PC-3 (cell line): ENCODE results near the gene BRPF1. TPM values are rescaled to one million over a fixed set of nuclear protein-coding genes. Genes with fewer than 3 reads are reported as not detected.

Experiments used
- ATAC-seq: fragments of 200-7000 bp; cut with Tn5 transposase; 2 replicates; pipeline ENCODE4 v1.9.1; 2020; ENCODE audit warnings: mild to moderate bottlenecking, moderate library complexity
- BruUV-seq: library from RNA; stranded (reverse); fragments of 400-500 nt; replicated peaks from 2 replicates; lab custom pipeline; 2021; lab: Mats Ljungman, UMichigan
- CTCF ChIA-PET: fragments of 300-600 bp; sonication (Branson Sonifier 250); formaldehyde crosslinking; loops from one replicate; lab custom pipeline; 2022; ENCODE audit warnings: antibody characterized with exemption; lab: Charles Lee
- POLR2A ChIA-PET: fragments of 300-600 bp; sonication (Branson Sonifier 250); formaldehyde crosslinking; loops from one replicate; lab custom pipeline; 2022; ENCODE audit warnings: antibody characterized with exemption; ENCODE audit not compliant: unreplicated experiment; lab: Charles Lee
- DNase-seq: peaks from one replicate; pipeline ENCODE4 v3.0.0-alpha.2; 2015
- H2AFZ ChIP-seq: fragments of 300-600 bp; sonication (generic); 2 replicates; pipeline ENCODE4 v1.6.0; 2016; ENCODE audit warnings: antibody characterized with exemption, low read length
- H3F3A ChIP-seq: fragments of 300-600 bp; sonication (generic); one replicate; pipeline ENCODE4 v1.6.0; 2017; ENCODE audit warnings: antibody characterized with exemption, low read length, control low read depth, mild to moderate bottlenecking; ENCODE audit not compliant: unreplicated experiment
- H3K27ac ChIP-seq: fragments of 300-600 bp; sonication (generic); 2 replicates; pipeline ENCODE4 v1.5.1; 2016; ENCODE audit warnings: mild to moderate bottlenecking, low read length
- H3K27me3 ChIP-seq: fragments of 300-600 bp; sonication (generic); 2 replicates; pipeline ENCODE4 v1.6.1; 2016; ENCODE audit warnings: low read length, mixed read lengths
- H3K36me3 ChIP-seq: fragments of 300-600 bp; sonication (generic); 2 replicates; pipeline ENCODE4 v1.6.1; 2016; ENCODE audit warnings: low read depth, mixed run types, low read length, mixed read lengths
- H3K4me1 ChIP-seq: fragments of 300-600 bp; sonication (generic); 2 replicates; pipeline ENCODE4 v1.5.1; 2016; ENCODE audit warnings: low read length; ENCODE audit not compliant: insufficient read depth
- H3K4me2 ChIP-seq: fragments of 300-600 bp; sonication (generic); 2 replicates; pipeline ENCODE4 v1.6.0; 2016; ENCODE audit warnings: low read length
- H3K4me3 ChIP-seq: fragments of 300-600 bp; sonication (generic); 2 replicates; pipeline ENCODE4 v1.5.1; 2016; ENCODE audit warnings: mild to moderate bottlenecking, low read length, mixed read lengths
- H3K79me2 ChIP-seq: fragments of 300-600 bp; sonication (generic); 2 replicates; pipeline ENCODE4 v1.6.1; 2017; ENCODE audit warnings: low read length, mixed read lengths
- H3K9ac ChIP-seq: fragments of 300-600 bp; sonication (generic); 2 replicates; pipeline ENCODE4 v1.6.0; 2016; ENCODE audit warnings: mild to moderate bottlenecking, low read length
- H3K9me2 ChIP-seq: fragments of 300-600 bp; sonication (generic); replicated peaks from 2 replicates; pipeline ENCODE4 v1.6.1; 2016; ENCODE audit warnings: mixed run types, low read length, mixed read lengths
- H3K9me3 ChIP-seq: fragments of 300-600 bp; sonication (generic); 2 replicates; pipeline ENCODE4 v1.6.1; 2016; ENCODE audit warnings: low read length, mixed read lengths
- H4K20me1 ChIP-seq: fragments of 300-600 bp; sonication (generic); 2 replicates; pipeline ENCODE4 v1.6.1; 2016; ENCODE audit warnings: low read length, mixed read lengths
- EZH2 ChIP-seq: fragments of 300-600 bp; sonication (generic); IDR thresholded peaks from one replicate; pipeline ENCODE4 v1.6.1; 2017; ENCODE audit warnings: antibody characterized with exemption, mild to moderate bottlenecking, low read length; ENCODE audit not compliant: unreplicated experiment
- EZH2phosphoT487 ChIP-seq: fragments of 300-600 bp; sonication (generic); IDR thresholded peaks from 2 replicates; pipeline ENCODE4 v1.6.1; 2018; ENCODE audit warnings: mild to moderate bottlenecking, antibody characterized with exemption, low read length, borderline replicate concordance
- intact Hi-C: fragments of 100-400 bp; cut with micrococcal nuclease; formaldehyde crosslinking; loops from 2 replicates; pipeline ENCODE4 v1.9.0; 2023
- total RNA-seq: library from RNA; depleted of rRNA; stranded (reverse); fragments of >200 nt; gene quantifications from 2 replicates; pipeline ENCODE4 v1.2.3, GENCODE V29; 2014
- TF ChIP-seq, protein P1 (sequence below): fragments of 300-600 bp; sonication (generic); conservative IDR thresholded peaks from 2 replicates; pipeline ENCODE4 v1.5.1; 2017; ENCODE audit warnings: antibody characterized with exemption, low read depth, mild to moderate bottlenecking, low read length

BRPF1 gene
- total RNA-seq, 1 experiment from 2014 or later: 27.0 TPM

DNA sequence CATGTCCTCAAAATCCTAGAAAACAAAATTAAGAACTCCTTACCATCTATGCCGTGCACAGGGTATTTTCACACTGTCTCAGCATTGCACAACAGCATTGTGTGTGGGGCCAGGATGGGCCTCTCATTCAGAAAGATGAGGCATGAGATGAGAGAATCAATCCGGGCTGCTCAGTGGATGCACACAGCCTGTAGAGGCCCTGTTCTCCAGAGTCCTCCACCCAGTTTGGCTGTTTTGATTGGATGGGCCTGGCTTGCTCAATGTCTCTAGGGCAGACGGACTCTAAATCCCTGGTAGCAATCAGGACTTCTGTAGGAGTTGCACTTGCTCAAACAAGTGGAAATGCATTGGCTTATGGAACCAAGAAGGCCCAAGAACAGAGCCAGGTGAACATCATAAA lies 48.1 kb upstream of the BRPF1 start:
- TF ChIP-seq EZH2: no peak
- TF ChIP-seq EZH2phosphoT487: no peak
- TF ChIP-seq, protein P1, sequence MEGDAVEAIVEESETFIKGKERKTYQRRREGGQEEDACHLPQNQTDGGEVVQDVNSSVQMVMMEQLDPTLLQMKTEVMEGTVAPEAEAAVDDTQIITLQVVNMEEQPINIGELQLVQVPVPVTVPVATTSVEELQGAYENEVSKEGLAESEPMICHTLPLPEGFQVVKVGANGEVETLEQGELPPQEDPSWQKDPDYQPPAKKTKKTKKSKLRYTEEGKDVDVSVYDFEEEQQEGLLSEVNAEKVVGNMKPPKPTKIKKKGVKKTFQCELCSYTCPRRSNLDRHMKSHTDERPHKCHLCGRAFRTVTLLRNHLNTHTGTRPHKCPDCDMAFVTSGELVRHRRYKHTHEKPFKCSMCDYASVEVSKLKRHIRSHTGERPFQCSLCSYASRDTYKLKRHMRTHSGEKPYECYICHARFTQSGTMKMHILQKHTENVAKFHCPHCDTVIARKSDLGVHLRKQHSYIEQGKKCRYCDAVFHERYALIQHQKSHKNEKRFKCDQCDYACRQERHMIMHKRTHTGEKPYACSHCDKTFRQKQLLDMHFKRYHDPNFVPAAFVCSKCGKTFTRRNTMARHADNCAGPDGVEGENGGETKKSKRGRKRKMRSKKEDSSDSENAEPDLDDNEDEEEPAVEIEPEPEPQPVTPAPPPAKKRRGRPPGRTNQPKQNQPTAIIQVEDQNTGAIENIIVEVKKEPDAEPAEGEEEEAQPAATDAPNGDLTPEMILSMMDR: no peak
- ATAC-seq: no peak
- Histone ChIP-seq H2AFZ (no peak overlapping the region), H3K4me1 (no peaks in the 10 kb centered on the region), H3K9ac (no peak overlapping the region), H3K27ac (no peak overlapping the region), H3F3A (no peaks in the 10 kb centered on the region), H3K27me3 (no peaks in the 10 kb centered on the region), H3K79me2 (no peaks in the 10 kb centered on the region), H4K20me1 (no peaks in the 10 kb centered on the region), H3K4me3 (no peak overlapping the region), H3K9me3 (no peaks in the 10 kb centered on the region), H3K4me2 (no peak overlapping the region), H3K9me2 (no peaks in the 10 kb centered on the region), H3K36me3 (peaks cover 30% of the 10 kb centered on the region; the same call in 1 of the 2 replicates)
- ChIA-PET CTCF (no interaction called here), POLR2A (no interaction called here)
- no TSS peak for BruUV-seq
- intact Hi-C loops: no loop called here
- DNase-seq: no peak

DNA sequence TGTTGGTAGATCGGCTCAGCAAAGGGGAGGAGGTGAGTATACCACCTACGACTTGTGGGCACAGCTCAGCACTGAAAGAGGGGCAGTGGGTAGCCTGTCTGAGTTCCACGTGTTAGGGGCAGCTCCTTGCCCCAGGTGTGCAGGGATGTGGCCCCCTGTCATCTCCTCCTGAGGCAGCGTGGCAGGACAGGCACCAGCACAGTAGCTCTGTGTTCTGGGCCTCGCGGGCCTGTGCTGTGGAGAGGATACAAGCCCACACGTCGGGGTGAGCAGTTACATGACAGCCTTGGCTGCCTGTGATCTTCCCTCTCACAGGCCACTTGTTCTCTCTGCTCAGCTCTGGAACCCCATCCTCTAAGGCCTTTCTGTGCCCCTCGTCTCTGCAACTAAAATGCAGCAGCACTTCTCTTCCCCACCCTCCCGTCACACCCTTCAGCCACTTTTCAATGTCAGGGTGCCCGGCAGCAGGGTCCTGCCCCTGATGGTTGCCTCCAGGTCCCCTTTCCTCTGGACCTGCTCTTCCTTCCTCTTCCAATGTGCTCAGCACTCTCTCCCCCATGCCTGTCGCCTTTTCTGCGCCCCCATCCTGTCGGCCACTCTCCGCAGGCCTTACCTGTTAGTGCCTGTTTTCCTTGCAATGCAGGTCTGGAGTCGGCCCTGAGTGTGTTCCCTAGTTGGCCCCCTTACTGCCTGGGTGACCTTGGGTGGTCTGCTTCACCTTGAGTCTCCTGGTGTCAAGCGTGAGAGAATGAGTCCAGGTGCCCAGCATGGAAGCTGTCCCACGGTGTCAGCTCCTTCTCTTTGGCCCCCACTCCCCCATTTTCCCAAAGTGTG lies 46.1 kb upstream of the BRPF1 start:
- CTCF ChIA-PET: interaction anchor here (0.5 kb wide), 1 partner anchor 154 kb away, joined by 3 read pairs; no protein-coding TSS in a partner anchor
- ATAC-seq: no peak
- no peak for TF ChIP-seq EZH2phosphoT487
- TF ChIP-seq EZH2: no peak
- TF ChIP-seq, protein P1: no peak

DNA sequence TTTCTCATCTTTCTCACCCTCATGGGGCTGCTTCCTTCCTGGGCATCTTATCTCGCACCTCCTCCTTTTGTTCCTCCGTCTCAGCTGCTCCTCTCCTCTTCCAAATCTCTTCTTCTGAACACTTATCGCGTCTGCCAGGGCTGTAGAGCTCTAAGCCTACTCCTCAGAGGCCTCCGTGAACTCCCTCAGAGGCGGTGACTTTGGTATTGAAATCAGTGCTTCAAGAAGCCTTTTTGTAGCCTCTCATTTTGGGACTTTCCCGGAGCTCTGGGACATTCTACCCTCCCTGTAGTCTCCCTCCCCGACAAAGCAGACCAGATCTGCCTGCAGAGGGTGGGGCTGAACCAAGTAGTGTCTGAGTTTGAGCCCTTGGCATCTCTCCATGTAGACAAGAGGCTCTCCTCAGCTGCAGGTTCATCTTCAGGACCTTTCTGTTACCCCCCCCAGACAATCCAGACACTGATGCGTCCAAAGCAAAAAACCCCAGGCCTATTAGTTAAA lies 45.4 kb upstream of the BRPF1 start:
- H3K9ac ChIP-seq: no peak overlapping the region
- H3K9me2 ChIP-seq: no peaks in the 10 kb centered on the region
- no peak overlapping the region for H3K4me3 ChIP-seq
- H3F3A ChIP-seq: no peaks in the 10 kb centered on the region
- no peaks in the 10 kb centered on the region for H3K9me3 ChIP-seq
- TF ChIP-seq EZH2phosphoT487 (no peak), EZH2 (no peak)
- TF ChIP-seq, protein P1: no peak
- no peaks in the 10 kb centered on the region for H3K79me2 ChIP-seq
- no peaks in the 10 kb centered on the region for H4K20me1 ChIP-seq
- ATAC-seq: no peak
- CTCF ChIA-PET: interaction anchor here (0.5 kb wide), 1 partner anchor 153 kb away, joined by 3 read pairs; no protein-coding TSS in a partner anchor
- POLR2A ChIA-PET: no interaction called here
- no peak overlapping the region for H3K27ac ChIP-seq
- H3K27me3 ChIP-seq: no peaks in the 10 kb centered on the region
- no peak for DNase-seq
- intact Hi-C loops: no loop called here
- no peaks in the 10 kb centered on the region for H3K4me1 ChIP-seq
- no peak overlapping the region for H2AFZ ChIP-seq
- BruUV-seq: no TSS peak
- H3K4me2 ChIP-seq: no peak overlapping the region
- H3K36me3 ChIP-seq: peaks cover 26% of the 10 kb centered on the region; the same call in 1 of the 2 replicates

More for the DNA sequence above, 46.1 kb upstream of the BRPF1 start:
- intact Hi-C loops: no loop called here
- BruUV-seq: no TSS peak
- no peaks in the 10 kb centered on the region for H4K20me1 ChIP-seq
- no peaks in the 10 kb centered on the region for H3F3A ChIP-seq
- no peak overlapping the region for H3K27ac ChIP-seq
- H3K79me2 ChIP-seq: no peaks in the 10 kb centered on the region
- H3K9ac ChIP-seq: no peak overlapping the region
- POLR2A ChIA-PET: no interaction called here
- H3K4me1 ChIP-seq: no peaks in the 10 kb centered on the region
- H3K4me3 ChIP-seq: no peak overlapping the region
- H3K36me3 ChIP-seq: peaks cover 28% of the 10 kb centered on the region; the same call in 1 of the 2 replicates
- DNase-seq: no peak
- no peak overlapping the region for H2AFZ ChIP-seq
- no peaks in the 10 kb centered on the region for H3K27me3 ChIP-seq
- H3K9me3 ChIP-seq: no peaks in the 10 kb centered on the region
- H3K4me2 ChIP-seq: no peak overlapping the region
- H3K9me2 ChIP-seq: no peaks in the 10 kb centered on the region
